Skin of body (tissue), 3 donors: ENCODE data around the gene KRTAP4-5. TPM values are rescaled to one million over a fixed set of nuclear protein-coding genes. Genes with fewer than 3 reads are reported as not detected.
"Not testable (repeated sequence)": the region's sequence is repeated elsewhere in the genome, so short reads cannot be mapped to it uniquely, and the experiment has no call there.

Source experiments
- DNase-seq: peaks from one replicate; lab custom pipeline; 2025; lab: John Stamatoyannopoulos, UW
- small RNA-seq: library from RNA; depleted of rRNA; stranded (forward); fragments of <200 nt; gene quantifications from one replicate; pipeline ENCODE3, GENCODE V24; 2014; ENCODE audit warnings: low replicate concordance
- total RNA-seq: library from RNA; depleted of rRNA; stranded (reverse); fragments of >200 nt; gene quantifications from one replicate; pipeline ENCODE4 v1.2.3, GENCODE V29; 2014

Gene KRTAP4-5
- total RNA-seq, 1 donor from 2014 or later, result 1.3 TPM

- DNase-seq, result not testable (repeated sequence)
Observed at GRCh38 chr17:41108728-41109386, 40.8 kb downstream of the KRTAP4-5 start.

GRCh38 chr17:41107941-41108450, 41.6 kb downstream of the KRTAP4-5 start:
- no peak for DNase-seq

- DNase-seq, result not testable (repeated sequence)
Observed at GRCh38 chr17:41105347-41105746, 44.3 kb downstream of the KRTAP4-5 start, which contains the start of gene KRTAP4-9. Gene KRTAP4-9, plus strand, starts transcription at chr17:41105389. Its CDS starts 0 bp downstream, at chr17:41105389.

GRCh38 chr17:41104386-41105038, 45.1 kb downstream of the KRTAP4-5 start:
- not testable (repeated sequence) for DNase-seq

- no peak for DNase-seq
Observed at GRCh38 chr17:41103896-41104295, 45.7 kb downstream of the KRTAP4-5 start.

- DNase-seq, result no peak
Observed at GRCh38 chr17:41101586-41102259, 47.9 kb downstream of the KRTAP4-5 start, which contains the start of gene KRTAP4-16. Gene KRTAP4-16, minus strand, starts transcription at chr17:41102209. Its CDS starts 0 bp downstream, at chr17:41102209.

GRCh38 chr17:41099682-41100480, 49.7 kb downstream of the KRTAP4-5 start:
- DNase-seq, result not testable (repeated sequence)

Small RNAs within 50 kb of the gene (small RNA-seq; reads per million reads assigned to genes)
- gene KRTAP4-17P, result not detected

Other genes with a start within 250 kb of the KRTAP4-5 start
- gene KRT23, start 212.2 kb downstream of the KRTAP4-5 start, total RNA-seq, result 107 TPM
- gene KRT39, start 182.9 kb downstream of the KRTAP4-5 start, total RNA-seq, result 6.4 TPM
- gene KRT40, start 165.5 kb downstream of the KRTAP4-5 start, total RNA-seq, result 7.7 TPM
- 1.5 TPM for gene KRTAP3-3, start 155.7 kb downstream of the KRTAP4-5 start, total RNA-seq
- 2.3 TPM for gene KRTAP3-2, start 149.9 kb downstream of the KRTAP4-5 start, total RNA-seq
- 5.3 TPM for gene KRTAP3-1, start 140.7 kb downstream of the KRTAP4-5 start, total RNA-seq
- gene KRTAP1-5, start 122.6 kb downstream of the KRTAP4-5 start, total RNA-seq, result 14.1 TPM
- not detected for gene KRTAP1-4, start 119.6 kb downstream of the KRTAP4-5 start, total RNA-seq
- 12.2 TPM for gene KRTAP1-3, start 115.0 kb downstream of the KRTAP4-5 start, total RNA-seq
- 7.5 TPM for gene KRTAP1-1, start 108.4 kb downstream of the KRTAP4-5 start, total RNA-seq
- gene KRTAP2-1, start 102.5 kb downstream of the KRTAP4-5 start, total RNA-seq, result 3.4 TPM
- 6.5 TPM for gene KRTAP2-2, start 94.6 kb downstream of the KRTAP4-5 start, total RNA-seq
- 0.30 TPM for gene KRTAP2-3, start 89.7 kb downstream of the KRTAP4-5 start, total RNA-seq
- gene KRTAP2-4, start 83.9 kb downstream of the KRTAP4-5 start, total RNA-seq, result 3.3 TPM
- gene KRTAP4-7, start 65.7 kb downstream of the KRTAP4-5 start, total RNA-seq, result 11.4 TPM
- gene KRTAP4-8, start 51.7 kb downstream of the KRTAP4-5 start, total RNA-seq, result 3.1 TPM
- not detected for gene KRTAP4-16, start 47.6 kb downstream of the KRTAP4-5 start, total RNA-seq
- 5.2 TPM for gene KRTAP4-9, start 44.4 kb downstream of the KRTAP4-5 start, total RNA-seq
- 0.79 TPM for gene KRTAP4-11, start 31.5 kb downstream of the KRTAP4-5 start, total RNA-seq
- 0.89 TPM for gene KRTAP4-12, start 25.6 kb downstream of the KRTAP4-5 start, total RNA-seq
- 4.0 TPM for gene KRTAP4-6, start 9.3 kb downstream of the KRTAP4-5 start, total RNA-seq
- gene KRTAP4-4, start 10.9 kb upstream of the KRTAP4-5 start, total RNA-seq, result 2.2 TPM
- gene KRTAP4-3, start 18.4 kb upstream of the KRTAP4-5 start, total RNA-seq, result 2.0 TPM
- 1.1 TPM for gene KRTAP4-2, start 28.4 kb upstream of the KRTAP4-5 start, total RNA-seq
- gene KRTAP4-1, start 35.1 kb upstream of the KRTAP4-5 start, total RNA-seq, result 3.6 TPM
- gene KRTAP9-1, start 40.1 kb upstream of the KRTAP4-5 start, total RNA-seq, result not detected
- 6.3 TPM for gene KRTAP9-2, start 76.8 kb upstream of the KRTAP4-5 start, total RNA-seq
- 7.3 TPM for gene KRTAP9-3, start 82.6 kb upstream of the KRTAP4-5 start, total RNA-seq
- gene KRTAP9-8, start 88.2 kb upstream of the KRTAP4-5 start, total RNA-seq, result 8.5 TPM
- 6.5 TPM for gene KRTAP9-4, start 99.9 kb upstream of the KRTAP4-5 start, total RNA-seq
- gene KRTAP9-9, start 105.6 kb upstream of the KRTAP4-5 start, total RNA-seq, result 2.6 TPM
- not detected for gene KRTAP9-6, start 115.6 kb upstream of the KRTAP4-5 start, total RNA-seq
- not detected for gene KRTAP9-7, start 125.9 kb upstream of the KRTAP4-5 start, total RNA-seq
- gene KRTAP29-1, start 153.0 kb upstream of the KRTAP4-5 start, total RNA-seq, result 0.39 TPM
- gene KRTAP16-1, start 159.5 kb upstream of the KRTAP4-5 start, total RNA-seq, result 4.5 TPM
- gene KRTAP17-1, start 165.9 kb upstream of the KRTAP4-5 start, total RNA-seq, result 7.9 TPM
- 22.0 TPM for gene KRT33A, start 201.0 kb upstream of the KRTAP4-5 start, total RNA-seq
- 7.7 TPM for gene KRT33B, start 220.0 kb upstream of the KRTAP4-5 start, total RNA-seq
- 19.5 TPM for gene KRT34, start 232.5 kb upstream of the KRTAP4-5 start, total RNA-seq
- 52.1 TPM for gene KRT31, start 247.8 kb upstream of the KRTAP4-5 start, total RNA-seq